ENCODE results near the gene C14orf132. TPM values are rescaled to one million over a fixed set of nuclear protein-coding genes. Genes with fewer than 3 reads are reported as not detected.

The C14orf132 gene
- total RNA-seq, 2 experiments from 2014 or later = 3.2 to 4.6 TPM

- Mint-ChIP-seq H3K27ac (no peak overlapping the region), H3K4me3 (no peak overlapping the region), H3K27me3 (peaks cover 9% of the 10 kb centered on the region), H3K36me3 (no peaks in the 10 kb centered on the region), H3K9me3 (peaks cover 5% of the 10 kb centered on the region), H3K4me1 (ENCODE audit: low read depth) (no peaks in the 10 kb centered on the region)
- ChIA-PET CTCF (interaction anchor here (0.8 kb wide), 1 partner anchor 39 kb away, joined by 3 read pairs; no protein-coding TSS in a partner anchor), POLR2A (no interaction called here)
- intact Hi-C loops (cut with micrococcal nuclease) = no loop called here
- DNase-seq = no peak
Measured at GRCh38 chr14:96046630-96047029, 7.5 kb downstream of the C14orf132 start.

- intact Hi-C loops (cut with micrococcal nuclease) = no loop called here
- Mint-ChIP-seq H3K9me3 (peaks cover 5% of the 10 kb centered on the region), H3K27me3 (peaks cover 5% of the 10 kb centered on the region), H3K4me3 (no peak overlapping the region), H3K36me3 (no peaks in the 10 kb centered on the region), H3K27ac (no peak overlapping the region), H3K4me1 (ENCODE audit: low read depth) (no peaks in the 10 kb centered on the region)
- ChIA-PET POLR2A (no interaction called here), CTCF (no interaction called here)
- DNase-seq = no peak
Measured at GRCh38 chr14:96047101-96047500, 7.9 kb downstream of the C14orf132 start.

DNA sequence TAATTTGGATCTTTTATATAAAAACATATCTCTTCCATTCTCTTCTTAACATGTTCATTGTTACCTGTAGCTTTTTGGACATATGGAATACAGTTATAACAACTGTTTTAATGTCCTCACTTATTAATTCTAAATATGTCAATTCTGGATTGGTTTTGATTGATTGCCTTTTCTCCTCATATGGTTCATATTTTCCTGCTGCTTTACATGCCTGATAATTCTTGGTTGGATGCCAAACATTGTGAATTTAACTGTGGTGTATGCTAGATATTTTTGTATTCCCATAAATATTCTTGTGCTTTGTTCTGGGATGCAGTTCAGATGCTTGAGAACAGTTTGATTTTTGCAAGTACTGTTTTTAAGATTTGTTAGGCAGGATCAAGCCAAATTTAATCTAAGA lies 10.8 kb downstream of the C14orf132 start:
- intact Hi-C loops (cut with micrococcal nuclease) = no loop called here

DNA sequence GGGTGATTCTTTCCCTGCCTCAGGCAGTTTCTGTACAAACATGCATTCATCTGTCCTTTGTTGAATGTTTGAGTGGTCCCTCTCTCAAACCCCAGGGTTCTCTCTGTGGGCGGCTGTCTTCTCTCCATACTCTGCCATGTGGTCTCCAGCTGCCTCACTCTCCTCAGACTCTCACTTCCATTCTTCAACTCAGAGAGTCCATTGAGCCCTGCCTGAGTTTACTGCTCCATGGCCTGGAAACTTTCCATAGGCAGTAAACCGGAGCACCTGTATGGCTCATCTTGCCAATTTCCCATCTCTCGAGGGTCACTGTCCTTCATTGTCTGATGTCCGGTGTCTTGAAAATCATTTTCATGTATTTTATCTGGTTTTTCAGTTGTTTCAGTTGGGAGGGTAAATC lies 11.3 kb downstream of the C14orf132 start:
- H3K4me1 Mint-ChIP-seq (ENCODE audit: low read depth) = no peaks in the 10 kb centered on the region
- peaks cover 5% of the 10 kb centered on the region for H3K9me3 Mint-ChIP-seq
- H3K27me3 Mint-ChIP-seq = no peaks in the 10 kb centered on the region
- DNase-seq = no peak
- no peak overlapping the region for H3K4me3 Mint-ChIP-seq
- ChIA-PET CTCF (no interaction called here), POLR2A (no interaction called here)
- no peaks in the 10 kb centered on the region for H3K36me3 Mint-ChIP-seq
- no peak overlapping the region for H3K27ac Mint-ChIP-seq
- intact Hi-C loops (cut with micrococcal nuclease) = no loop called here

More for the DNA sequence above, 10.8 kb downstream of the C14orf132 start:
- Mint-ChIP-seq H3K27me3 (no peaks in the 10 kb centered on the region), H3K27ac (no peak overlapping the region), H3K36me3 (no peaks in the 10 kb centered on the region), H3K9me3 (peaks cover 5% of the 10 kb centered on the region), H3K4me1 (ENCODE audit: low read depth) (no peaks in the 10 kb centered on the region), H3K4me3 (no peak overlapping the region)
- CTCF ChIA-PET = no interaction called here
- POLR2A ChIA-PET = no interaction called here
- no peak for DNase-seq

GRCh38 chr14:96051231-96051630 lies 12.1 kb downstream of the C14orf132 start:
- Mint-ChIP-seq H3K9me3 (no peaks in the 10 kb centered on the region), H3K27ac (no peak overlapping the region), H3K36me3 (no peaks in the 10 kb centered on the region), H3K4me3 (no peak overlapping the region), H3K4me1 (ENCODE audit: low read depth) (no peaks in the 10 kb centered on the region), H3K27me3 (no peaks in the 10 kb centered on the region)
- intact Hi-C loops (cut with micrococcal nuclease) = no loop called here
- ChIA-PET CTCF (no interaction called here), POLR2A (no interaction called here)
- no peak for DNase-seq

GRCh38 chr14:96051642-96052540 lies 12.7 kb downstream of the C14orf132 start:
- intact Hi-C loops (cut with micrococcal nuclease) = no loop called here
- H3K4me1 Mint-ChIP-seq (ENCODE audit: low read depth) = no peaks in the 10 kb centered on the region
- no peak overlapping the region for H3K4me3 Mint-ChIP-seq
- no peaks in the 10 kb centered on the region for H3K9me3 Mint-ChIP-seq
- DNase-seq = peak; percentile 18
- POLR2A ChIA-PET = no interaction called here
- H3K36me3 Mint-ChIP-seq = no peaks in the 10 kb centered on the region
- CTCF ChIA-PET = interaction anchor here (0.9 kb wide), 1 partner anchor 9 kb away, joined by 3 read pairs; no protein-coding TSS in a partner anchor
- no peaks in the 10 kb centered on the region for H3K27me3 Mint-ChIP-seq
- no peak overlapping the region for H3K27ac Mint-ChIP-seq

GRCh38 chr14:96052541-96053247 lies 13.5 kb downstream of the C14orf132 start:
- Mint-ChIP-seq H3K4me1 (ENCODE audit: low read depth) (no peaks in the 10 kb centered on the region), H3K36me3 (no peaks in the 10 kb centered on the region), H3K27me3 (no peaks in the 10 kb centered on the region), H3K27ac (no peak overlapping the region), H3K4me3 (no peak overlapping the region), H3K9me3 (no peaks in the 10 kb centered on the region)
- intact Hi-C loops (cut with micrococcal nuclease) = no loop called here
- no peak for DNase-seq
- ChIA-PET POLR2A (no interaction called here), CTCF (interaction anchor here (0.9 kb wide), 1 partner anchor 10 kb away, joined by 3 read pairs; no protein-coding TSS in a partner anchor)

DNA sequence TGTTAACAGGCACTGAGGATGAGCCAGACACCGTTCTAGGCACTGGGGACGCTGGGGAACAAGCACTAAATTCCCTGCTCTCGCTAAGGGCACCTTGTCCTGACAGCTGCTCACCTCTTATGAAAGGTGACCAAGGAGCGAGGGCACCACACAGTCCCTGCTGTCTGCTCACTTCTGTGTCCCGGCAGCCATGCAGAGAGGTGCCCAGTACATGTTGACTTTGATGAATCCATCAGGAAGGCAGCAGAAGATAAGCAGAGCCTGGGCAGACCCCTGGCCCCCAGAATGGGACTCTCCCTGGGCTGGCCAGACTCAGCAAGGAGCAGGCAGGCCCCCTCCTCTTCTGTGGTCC lies 14.1 kb downstream of the C14orf132 start:
- Mint-ChIP-seq H3K9me3 (no peaks in the 10 kb centered on the region), H3K36me3 (no peaks in the 10 kb centered on the region), H3K27ac (no peak overlapping the region), H3K27me3 (no peaks in the 10 kb centered on the region), H3K4me1 (ENCODE audit: low read depth) (no peaks in the 10 kb centered on the region), H3K4me3 (no peak overlapping the region)
- intact Hi-C loops (cut with micrococcal nuclease) = no loop called here
- CTCF ChIA-PET = no interaction called here
- no peak for DNase-seq
- POLR2A ChIA-PET = no interaction called here

GRCh38 chr14:96053600-96054381 lies 14.6 kb downstream of the C14orf132 start:
- POLR2A ChIA-PET = no interaction called here
- no peak overlapping the region for H3K4me3 Mint-ChIP-seq
- no peaks in the 10 kb centered on the region for H3K9me3 Mint-ChIP-seq
- H3K27ac Mint-ChIP-seq = no peak overlapping the region
- intact Hi-C loops (cut with micrococcal nuclease) = no loop called here
- H3K36me3 Mint-ChIP-seq = no peaks in the 10 kb centered on the region
- CTCF ChIA-PET = no interaction called here
- no peaks in the 10 kb centered on the region for H3K27me3 Mint-ChIP-seq
- H3K4me1 Mint-ChIP-seq (ENCODE audit: low read depth) = no peaks in the 10 kb centered on the region
- DNase-seq = no peak

GRCh38 chr14:96054661-96055060 lies 15.5 kb downstream of the C14orf132 start:
- ChIA-PET POLR2A (no interaction called here), CTCF (no interaction called here)
- Mint-ChIP-seq H3K9me3 (no peaks in the 10 kb centered on the region), H3K27ac (no peak overlapping the region), H3K4me3 (no peak overlapping the region), H3K36me3 (no peaks in the 10 kb centered on the region), H3K27me3 (no peaks in the 10 kb centered on the region), H3K4me1 (ENCODE audit: low read depth) (no peaks in the 10 kb centered on the region)
- no peak for DNase-seq
- intact Hi-C loops (cut with micrococcal nuclease) = no loop called here

- Mint-ChIP-seq H3K9me3 (no peaks in the 10 kb centered on the region), H3K27ac (no peak overlapping the region), H3K4me1 (ENCODE audit: low read depth) (no peaks in the 10 kb centered on the region), H3K27me3 (no peaks in the 10 kb centered on the region), H3K4me3 (no peak overlapping the region), H3K36me3 (no peaks in the 10 kb centered on the region)
- POLR2A ChIA-PET = no interaction called here
- CTCF ChIA-PET = no interaction called here
- intact Hi-C loops (cut with micrococcal nuclease) = no loop called here
- no peak for DNase-seq
Measured at GRCh38 chr14:96055065-96055752, 16.0 kb downstream of the C14orf132 start.
